SK-N-SH (cell line): Measurements from ENCODE around the gene PBX1. TPM values are rescaled to one million over a fixed set of nuclear protein-coding genes. Genes with fewer than 3 reads are reported as not detected.

Experiments
- CTCF ChIA-PET: fragments of 300-600, 350-600 bp; formaldehyde crosslinking; extraction: SDS; loops from one replicate; lab custom pipeline; 2021; lab: Yijun Ruan, JAX
- POLR2A ChIA-PET: fragments of 350-600 bp; sonication (Branson Sonifier 250); formaldehyde crosslinking; extraction: SDS; loops from one replicate; lab custom pipeline; 2020; ENCODE audit warnings: antibody characterized with exemption, inconsistent platforms; lab: Yijun Ruan, JAX
- DNase-seq: peaks from one replicate; pipeline ENCODE4 v3.0.0; 2012
- H2AFZ ChIP-seq: fragments of 200-600 bp; sonication (generic); 2 replicates; pipeline ENCODE4 v1.8.1; 2016; ENCODE audit warnings: antibody characterized with exemption, mild to moderate bottlenecking, low read depth
- H3F3A ChIP-seq: fragments of 200-600 bp; sonication (generic); replicated peaks from 2 replicates; pipeline ENCODE3; 2016; ENCODE audit warnings: antibody characterized with exemption, mild to moderate bottlenecking; ENCODE audit not compliant: insufficient read depth
- H3K27ac ChIP-seq, 2 experiments: fragments of 200-500 bp in 1 of 2; fragments of 200-600 bp in 1 of 2; sonication (Bioruptor generic) in 1 of 2; sonication (generic), shearing (Covaris generic) in 1 of 2; 2 replicates each; pipeline versions ENCODE4 v1.5.1 to v1.6.1; 2014 to 2016; ENCODE audit warnings: low read depth in 2 of 2, inconsistent platforms in 1 of 2, low read length in 1 of 2, mild to moderate bottlenecking in 1 of 2, mixed read lengths in 1 of 2
- H3K27me3 ChIP-seq: fragments of 200-600 bp; sonication (generic), shearing (Covaris generic); 2 replicates; pipeline ENCODE4 v1.6.1; 2016; ENCODE audit warnings: mixed run types; ENCODE audit not compliant: insufficient read depth
- H3K36me3 ChIP-seq, 2 experiments: fragments of 200-500 bp in 1 of 2; fragments of 200-600 bp in 1 of 2; sonication (Bioruptor generic) in 1 of 2; sonication (generic) in 1 of 2; replicated peaks in 1 of 2; 2 replicates each; pipeline versions ENCODE3 to v1.5.1; 2014 to 2016; ENCODE audit warnings: low read length in 1 of 2, mild to moderate bottlenecking in 1 of 2; ENCODE audit not compliant: insufficient read depth in 2 of 2, control insufficient read depth in 1 of 2
- H3K4me1 ChIP-seq, 2 experiments: fragments of 200-500 bp in 1 of 2; fragments of 200-600 bp in 1 of 2; sonication (Bioruptor generic) in 1 of 2; sonication (generic), shearing (Covaris generic) in 1 of 2; 2 replicates each; pipeline versions ENCODE4 v1.5.1 to v1.6.1; 2014 to 2016; ENCODE audit warnings: low read depth in 1 of 2, low read length in 1 of 2, mixed run types in 1 of 2; ENCODE audit not compliant: insufficient read depth in 2 of 2, control insufficient read depth in 1 of 2
- H3K4me2 ChIP-seq: fragments of 200-600 bp; sonication (generic), shearing (Covaris generic); 2 replicates; pipeline ENCODE4 v1.6.1; 2017; ENCODE audit warnings: mixed run types
- H3K4me3 ChIP-seq, 2 experiments: fragments of 200-500 bp in 1 of 2; fragments of 200-600 bp in 1 of 2; sonication (Bioruptor generic) in 1 of 2; sonication (generic), shearing (Covaris generic) in 1 of 2; 2 replicates each; pipeline versions ENCODE4 v1.5.1 to v1.8.1; 2014 to 2016; ENCODE audit warnings: low read depth in 2 of 2, inconsistent platforms in 1 of 2, low read length in 1 of 2, mild to moderate bottlenecking in 1 of 2, mixed read lengths in 1 of 2, moderate library complexity in 1 of 2
- H3K79me2 ChIP-seq: fragments of 200-600 bp; sonication (generic); 2 replicates; pipeline ENCODE4 v1.8.1; 2017; ENCODE audit warnings: mild to moderate bottlenecking; ENCODE audit not compliant: insufficient read depth
- H3K9ac ChIP-seq: fragments of 200-600 bp; sonication (generic); 2 replicates; pipeline ENCODE4 v1.6.1; 2017; ENCODE audit warnings: mixed run types
- H3K9me2 ChIP-seq: fragments of 200-600 bp; sonication (generic); 2 replicates; pipeline ENCODE4 v1.6.1; 2017; ENCODE audit warnings: mixed run types
- H3K9me3 ChIP-seq: fragments of 200-600 bp; sonication (generic); 2 replicates; pipeline ENCODE4 v1.6.1; 2017; ENCODE audit warnings: mixed run types, mild to moderate bottlenecking, moderate library complexity
- H4K20me1 ChIP-seq: fragments of 200-600 bp; sonication (generic); 2 replicates; pipeline ENCODE4 v1.6.1; 2017; ENCODE audit warnings: mild to moderate bottlenecking, mixed run types; ENCODE audit not compliant: insufficient read depth
- EP300 ChIP-seq, 2 experiments: IDR thresholded peaks; 2 replicates each; pipeline versions ENCODE4 v1.4.0 to v1.6.1; 2012; ENCODE audit warnings: borderline replicate concordance in 1 of 2, low read depth in 1 of 2, low read length in 1 of 2
- EZH2phosphoT487 ChIP-seq: fragments of 200-600 bp; sonication (generic); IDR thresholded peaks from 2 replicates; pipeline ENCODE4 v1.6.1; 2017; ENCODE audit warnings: low read depth, mixed run types, mild to moderate bottlenecking, antibody characterized with exemption, moderate library complexity, borderline replicate concordance
- GABPA ChIP-seq: IDR thresholded peaks from 2 replicates; pipeline ENCODE4 v1.4.0; 2012; ENCODE audit warnings: low read depth, mild to moderate bottlenecking
- JUND ChIP-seq: IDR thresholded peaks from 2 replicates; pipeline ENCODE4 v1.4.0; 2012
- MEF2A ChIP-seq: IDR thresholded peaks from 2 replicates; pipeline ENCODE4 v1.4.0; 2012; ENCODE audit warnings: low read depth, borderline replicate concordance
- NRF1 ChIP-seq: IDR thresholded peaks from 2 replicates; pipeline ENCODE4 v1.6.1; 2012; ENCODE audit warnings: low read depth, mild to moderate bottlenecking, low read length
- PBX3 ChIP-seq: IDR thresholded peaks from 2 replicates; pipeline ENCODE4; 2012
- POLR2AphosphoS5 ChIP-seq: IDR thresholded peaks from 2 replicates; pipeline ENCODE4 v1.6.1; 2012; ENCODE audit warnings: low read depth, low read length
- RAD21 ChIP-seq: IDR thresholded peaks from 2 replicates; pipeline ENCODE4 v1.6.1; 2012; ENCODE audit warnings: mild to moderate bottlenecking, low read length
- RCOR1 ChIP-seq: fragments of 150-350 bp; IDR thresholded peaks from 2 replicates; pipeline ENCODE4 v1.6.1; 2017; ENCODE audit warnings: antibody characterized with exemption, low read length
- TCF12 ChIP-seq: IDR thresholded peaks from 2 replicates; pipeline ENCODE4 v1.4.0; 2012
- USF1 ChIP-seq: IDR thresholded peaks from 2 replicates; pipeline ENCODE4 v1.4.0; 2012; ENCODE audit warnings: low read depth, borderline replicate concordance
- USF2 ChIP-seq: fragments of 150-350 bp; IDR thresholded peaks from 2 replicates; pipeline ENCODE4 v1.6.1; 2017; ENCODE audit warnings: antibody characterized with exemption, low read length, low read depth, borderline replicate concordance
- YY1 ChIP-seq: IDR thresholded peaks from 2 replicates; pipeline ENCODE4 v1.4.0; 2012; ENCODE audit warnings: low read depth, mild to moderate bottlenecking
- ZBTB33 ChIP-seq: IDR thresholded peaks from 2 replicates; pipeline ENCODE4 v1.4.0; 2012; ENCODE audit warnings: low read depth, borderline replicate concordance
- WGBS: methylation state at CpG from one replicate; pipeline ENCODE4 v1.1.6; 2017; ENCODE audit warnings: low lambda C conversion rate; 5-methylcytosine and 5-hydroxymethylcytosine counted together
- polyA plus RNA-seq, 3 experiments: library from polyadenylated mRNA; depleted of rRNA; stranded (reverse); fragments of >200 nt; gene quantifications; 2 replicates each; pipeline ENCODE4 v1.2.3, GENCODE V29; 2012

The PBX1 gene
- polyA plus RNA-seq, 1 of the 3 experiments (the other 2 are of a cell fraction), result 27.0 TPM

- Histone ChIP-seq H3K27me3 (no peaks in the 10 kb centered on the region), H3K9me3 (no peaks in the 10 kb centered on the region), H3K4me2 (peak overlapping the region; percentile 78), H3K79me2 (peaks cover 33% of the 10 kb centered on the region), H3K9ac (peak overlapping the region; percentile 66), H2AFZ (peak overlapping the region; percentile 25; the same call in 1 of the 2 replicates), H3K4me3 (peak overlapping the region; percentile 76 to 88; a peak in 3 of 4 replicates), H3K4me1 (peaks cover 4 to 14% of the 10 kb centered on the region in 2 experiments; a peak in 1 of 4 replicates), H4K20me1 (no peaks in the 10 kb centered on the region; the same call in 1 of the 2 replicates), H3K9me2 (no peaks in the 10 kb centered on the region; the same call in 1 of the 2 replicates), H3K27ac (peak overlapping the region; percentile 68 to 93; a peak in 2 of 4 replicates), H3F3A (peaks cover 5% of the 10 kb centered on the region), H3K36me3 (peaks cover 0 to 10% of the 10 kb centered on the region in 2 experiments)
- 52% methylated on average over 7 of the region's 7 CpGs for WGBS
- ChIA-PET POLR2A (no interaction called here), CTCF (interaction anchor here (0.8 to 1.9 kb wide), 3 partner anchors 213 to 227 kb away, joined by 3 to 5 read pairs (median 5); no protein-coding TSS in a partner anchor)
- TF ChIP-seq ZBTB33 (no peak), NRF1 (no peak), RAD21 (no peak), TCF12 (no peak), JUND (no peak), YY1 (no peak), GABPA (no peak), USF2 (no peak), MEF2A (no peak), EP300 (IDR thresholded peaks at IDR 0.05; ENCODE audit: borderline replicate concordance in 1 of 2, low read depth in 1 of 2, low read length in 1 of 2) (no peak), RCOR1 (no peak)
- no peak for DNase-seq
Measured at GRCh38 chr1:164561007-164561406, 2.0 kb downstream of the PBX1 start.

GRCh38 chr1:164561472-164561871 is 2.5 kb downstream of the PBX1 start:
- H3K27ac ChIP-seq, result peak overlapping the region in 1 of 2 experiments; percentile 68; a peak in 1 of 4 replicates
- H2AFZ ChIP-seq, result peak overlapping the region; percentile 25; the same call in 1 of the 2 replicates
- 50% methylated on average over 1 of the region's 1 CpG for WGBS
- H3K9me2 ChIP-seq, result no peaks in the 10 kb centered on the region; the same call in 1 of the 2 replicates
- H3K9ac ChIP-seq, result peak overlapping the region; percentile 66
- H3K4me2 ChIP-seq, result peak overlapping the region; percentile 78
- H3K36me3 ChIP-seq, result peaks cover 0 to 11% of the 10 kb centered on the region in 2 experiments
- CTCF ChIA-PET, result interaction anchor here (1.1 to 1.9 kb wide), 2 partner anchors 213 to 225 kb away, joined by 5 read pairs; no protein-coding TSS in a partner anchor
- H3K9me3 ChIP-seq, result no peaks in the 10 kb centered on the region
- peaks cover 33% of the 10 kb centered on the region for H3K79me2 ChIP-seq
- no peak for DNase-seq
- POLR2A ChIA-PET, result interaction anchor here (0.6 kb wide), 1 partner anchor 1121 kb away, joined by 3 read pairs; no protein-coding TSS in a partner anchor
- H3F3A ChIP-seq, result peaks cover 5% of the 10 kb centered on the region
- peaks cover 4 to 14% of the 10 kb centered on the region in 2 experiments; a peak in 1 of 4 replicates for H3K4me1 ChIP-seq
- H3K4me3 ChIP-seq, result peak overlapping the region; percentile 76 to 88; a peak in 3 of 4 replicates
- no peaks in the 10 kb centered on the region; the same call in 1 of the 2 replicates for H4K20me1 ChIP-seq
- H3K27me3 ChIP-seq, result no peaks in the 10 kb centered on the region
- TF ChIP-seq PBX3 (no peak), GABPA (no peak), USF1 (no peak), RCOR1 (no peak), USF2 (no peak), POLR2AphosphoS5 (no peak), EZH2phosphoT487 (no peak), ZBTB33 (no peak)
